HepG2 (cell line): Measurements from ENCODE around the gene LZTR1. TPM values are rescaled to one million over a fixed set of nuclear protein-coding genes. Genes with fewer than 3 reads are reported as not detected.
A peak's percentile ranks its signal among the peaks of the same experiment; 100 is the strongest.

Source experiments
- ATF3 ChIP-seq: sonication (generic); formaldehyde crosslinking; IDR thresholded peaks from 2 replicates; pipeline ENCODE4 v1.4.0; 2020; ENCODE audit warnings: missing genetic modification reagents
- BRD4 ChIP-seq: sonication (generic); formaldehyde crosslinking; IDR thresholded peaks from 2 replicates; pipeline ENCODE4 v1.4.0; 2020; ENCODE audit warnings: missing genetic modification reagents
- CREB3 ChIP-seq: sonication (generic); formaldehyde crosslinking; IDR thresholded peaks from 2 replicates; pipeline ENCODE4 v1.5.0; 2020; ENCODE audit warnings: missing genetic modification reagents
- EZH2 ChIP-seq: conservative IDR thresholded peaks from 2 replicates; pipeline ENCODE4 v1.6.1; 2012; ENCODE audit warnings: mild to moderate bottlenecking, low read depth, low read length, moderate library complexity
- LCORL ChIP-seq, 2 experiments: fragments of 450-650 bp in 1 of 2; sonication (generic) in 1 of 2; formaldehyde crosslinking in 1 of 2; IDR thresholded peaks; 2 replicates each; pipeline versions ENCODE4 v1.5.0 to v1.6.1; 2017 to 2020; ENCODE audit warnings: antibody characterized with exemption in 1 of 2, missing genetic modification reagents in 1 of 2
- MAFG ChIP-seq: sonication (generic); formaldehyde crosslinking; IDR thresholded peaks from 2 replicates; pipeline ENCODE4 v1.5.1; 2020; ENCODE audit warnings: mild to moderate bottlenecking, missing genetic modification reagents
- MNT ChIP-seq: fragments of 450-650 bp; IDR thresholded peaks from 2 replicates; pipeline ENCODE4 v1.6.1; 2016
- PITX1 ChIP-seq: sonication (generic); formaldehyde crosslinking; IDR thresholded peaks from 2 replicates; pipeline ENCODE4 v1.5.1; 2020; ENCODE audit warnings: mild to moderate bottlenecking, missing genetic modification reagents
- RBFOX2 ChIP-seq: fragments of 200-400 bp; formaldehyde crosslinking; IDR thresholded peaks from 2 replicates; pipeline ENCODE4 v1.6.1; 2017; ENCODE audit warnings: low read depth, mild to moderate bottlenecking, low read length
- SIX1 ChIP-seq: sonication (generic); formaldehyde crosslinking; IDR thresholded peaks from 2 replicates; pipeline ENCODE4 v1.4.0; 2020; ENCODE audit warnings: missing genetic modification reagents, borderline replicate concordance
- SPEN ChIP-seq: sonication (generic); formaldehyde crosslinking; IDR thresholded peaks from 2 replicates; pipeline ENCODE4 v1.5.1; 2020; ENCODE audit warnings: low read depth, mild to moderate bottlenecking, missing genetic modification reagents
- ZBTB40 ChIP-seq, 2 experiments: fragments of 450-650 bp in 1 of 2; sonication (generic) in 1 of 2; formaldehyde crosslinking in 1 of 2; IDR thresholded peaks; 2 replicates each; pipeline versions ENCODE4 v1.6.1 to v1.8.0; 2016 to 2022; ENCODE audit warnings: antibody characterized with exemption in 1 of 2, mild to moderate bottlenecking in 1 of 2, missing genetic modification reagents in 1 of 2
- ZMYM3 ChIP-seq: sonication (generic); formaldehyde crosslinking; IDR thresholded peaks from 2 replicates; pipeline ENCODE4 v1.5.1; 2020; ENCODE audit warnings: mild to moderate bottlenecking, missing genetic modification reagents
- ZNF20 ChIP-seq: sonication (generic); formaldehyde crosslinking; IDR thresholded peaks from 2 replicates; pipeline ENCODE4 v1.4.0; 2020; ENCODE audit warnings: mild to moderate bottlenecking, moderate library complexity, missing genetic modification reagents
- ZNF260 ChIP-seq: sonication (generic); formaldehyde crosslinking; IDR thresholded peaks from 2 replicates; pipeline ENCODE4 v1.4.0; 2020; ENCODE audit warnings: missing genetic modification reagents, low read depth, mild to moderate bottlenecking, borderline replicate concordance
- ZNF652 ChIP-seq: IDR thresholded peaks from 2 replicates; pipeline ENCODE4 v1.6.1; 2016; ENCODE audit warnings: low read depth, borderline replicate concordance
- ZSCAN22 ChIP-seq: sonication (generic); formaldehyde crosslinking; IDR thresholded peaks from 2 replicates; pipeline ENCODE4 v1.4.0; 2020; ENCODE audit warnings: mild to moderate bottlenecking, missing genetic modification reagents
- polyA plus RNA-seq, 8 experiments: library from polyadenylated mRNA; depleted of rRNA in 3 of 8; stranded (reverse) in 7 of 8; unstranded in 1 of 8; fragments of >200 nt; fragmentation: Illumina TruSeq in 4 of 8; extraction: Trizol in 4 of 8; gene quantifications; 2 replicates each; pipeline versions ENCODE4 v1.2.1 to v1.2.3, GENCODE V29; 2011 to 2016; ENCODE audit warnings: low read depth in 4 of 8, missing spikeins in 1 of 8, mixed read lengths in 1 of 8; ENCODE audit not compliant: insufficient read depth in 1 of 8
- total RNA-seq, 5 experiments: library from RNA; depleted of rRNA; stranded (reverse); fragments of >200 nt; fragmentation: Illumina TruSeq; extraction: Trizol; gene quantifications; 2 replicates each; pipeline ENCODE4 v1.2.3, GENCODE V29; 2016; ENCODE audit warnings: low read depth in 1 of 5

LZTR1 gene
- total and polyA plus RNA-seq, 2 of the 13 experiments (the other 11 are each of a cell fraction or from before 2014, with no cell fraction given) = 21.8 to 22.4 TPM

GRCh38 chr22:20952544-20953341, 29.4 kb upstream of the LZTR1 start (continued):
- TF ChIP-seq ZBTB40 (IDR thresholded peaks at IDR 0.05) (no peak), ZBTB40 (CRISPR knock-in tag; IDR thresholded peaks at IDR 0.05) (no peak; the same call in 1 of the 2 replicates), ZNF20 (CRISPR knock-in tag) (no peak), SIX1 (CRISPR knock-in tag) (peak; percentile 30; the same call in 1 of the 2 replicates), ZSCAN22 (CRISPR knock-in tag) (no peak), SPEN (CRISPR knock-in tag) (peak; percentile 70; the same call in 1 of the 2 replicates), EZH2 (no peak), RBFOX2 (no peak), CREB3 (no peak), ZNF260 (CRISPR knock-in tag) (no peak), PITX1 (0 out of 2 replicates have a peak, but pooled peaks have one; percentile 34), ZNF652 (CRISPR knock-in tag) (peak; percentile 39; the same call in 1 of the 2 replicates), ZMYM3 (peak; percentile 59), ATF3 (CRISPR knock-in tag) (no peak), BRD4 (no peak), MAFG (CRISPR knock-in tag) (no peak), MNT (no peak), LCORL (IDR thresholded peaks at IDR 0.05) (no peak), LCORL (CRISPR knock-in tag; IDR thresholded peaks at IDR 0.05) (peak; percentile 33; the same call in 1 of the 2 replicates)
